Stimulated activated CD8-positive, alpha-beta memory T cell treated with anti-CD3 and anti-CD28 coated beads, Interleukin-2, amount 100 ng/mL, for 1 hour (primary cell): ENCODE data around the gene BANF1.

Source experiments
- DNase-seq, 2 donors: peaks; one replicate each; pipeline ENCODE4 v3.0.0-alpha.2; 2020; ENCODE audit warnings: low read depth in 2 of 2

The BANF1 gene

DNA sequence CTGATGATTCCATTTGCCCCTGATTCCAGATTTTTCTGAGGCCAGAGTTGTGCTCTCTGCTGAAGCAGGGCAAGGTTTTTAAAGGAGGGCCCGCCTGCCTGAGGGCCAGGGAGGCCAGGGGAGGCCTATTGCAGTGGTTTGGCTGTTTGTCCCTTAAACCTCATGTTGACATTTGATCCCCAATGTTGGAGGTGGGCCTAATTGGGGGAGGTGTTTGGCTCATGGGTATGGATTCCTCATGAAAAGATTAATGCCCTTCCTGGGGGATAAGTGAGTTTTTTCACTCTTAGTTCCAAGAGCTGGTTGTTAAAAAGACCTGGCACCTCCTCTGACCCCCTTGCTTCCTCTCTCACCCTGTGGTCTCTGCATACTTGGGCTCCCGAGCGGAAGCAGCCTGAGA is 37.5 kb downstream of the BANF1 start:
- DNase-seq = no peak

DNA sequence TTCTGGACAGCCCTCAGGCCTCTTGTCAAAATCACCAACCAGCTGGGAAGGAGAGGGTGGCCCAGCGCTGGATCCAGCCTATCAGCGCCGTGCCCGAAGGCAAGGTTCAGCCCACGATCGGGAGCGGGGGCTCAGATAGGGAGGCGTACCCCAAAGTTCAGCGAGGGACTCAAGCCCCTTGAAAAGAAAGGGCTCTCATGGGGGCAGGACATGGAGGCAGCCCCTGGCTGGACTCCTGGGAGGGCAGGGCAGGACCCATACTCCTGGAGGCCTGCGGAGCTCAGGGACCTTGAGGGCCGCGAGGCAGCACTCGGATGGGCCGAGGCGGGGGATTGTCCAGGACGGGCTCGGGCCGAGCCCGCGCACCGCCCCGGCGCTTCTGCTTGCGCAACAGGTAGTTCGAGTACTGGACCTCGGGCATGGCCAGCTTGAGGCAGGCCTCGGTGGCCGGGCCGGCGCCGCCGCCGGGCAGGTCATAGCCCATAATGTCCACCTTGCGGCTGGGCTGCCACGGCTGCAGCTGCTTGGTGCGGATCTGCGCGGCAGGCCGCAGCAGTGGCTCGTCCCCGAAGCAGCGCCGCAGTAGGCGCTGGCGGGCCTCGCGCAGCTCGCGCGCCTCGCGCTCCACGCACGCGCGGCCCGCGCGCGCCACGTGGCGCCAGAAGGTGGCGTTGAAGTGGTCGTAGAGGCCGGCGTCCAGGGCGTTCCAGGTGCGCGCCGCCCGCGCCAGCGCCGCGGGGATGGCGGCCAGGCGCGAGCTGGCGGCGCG is 40.1 kb downstream of the BANF1 start:
- no peak for DNase-seq

DNA sequence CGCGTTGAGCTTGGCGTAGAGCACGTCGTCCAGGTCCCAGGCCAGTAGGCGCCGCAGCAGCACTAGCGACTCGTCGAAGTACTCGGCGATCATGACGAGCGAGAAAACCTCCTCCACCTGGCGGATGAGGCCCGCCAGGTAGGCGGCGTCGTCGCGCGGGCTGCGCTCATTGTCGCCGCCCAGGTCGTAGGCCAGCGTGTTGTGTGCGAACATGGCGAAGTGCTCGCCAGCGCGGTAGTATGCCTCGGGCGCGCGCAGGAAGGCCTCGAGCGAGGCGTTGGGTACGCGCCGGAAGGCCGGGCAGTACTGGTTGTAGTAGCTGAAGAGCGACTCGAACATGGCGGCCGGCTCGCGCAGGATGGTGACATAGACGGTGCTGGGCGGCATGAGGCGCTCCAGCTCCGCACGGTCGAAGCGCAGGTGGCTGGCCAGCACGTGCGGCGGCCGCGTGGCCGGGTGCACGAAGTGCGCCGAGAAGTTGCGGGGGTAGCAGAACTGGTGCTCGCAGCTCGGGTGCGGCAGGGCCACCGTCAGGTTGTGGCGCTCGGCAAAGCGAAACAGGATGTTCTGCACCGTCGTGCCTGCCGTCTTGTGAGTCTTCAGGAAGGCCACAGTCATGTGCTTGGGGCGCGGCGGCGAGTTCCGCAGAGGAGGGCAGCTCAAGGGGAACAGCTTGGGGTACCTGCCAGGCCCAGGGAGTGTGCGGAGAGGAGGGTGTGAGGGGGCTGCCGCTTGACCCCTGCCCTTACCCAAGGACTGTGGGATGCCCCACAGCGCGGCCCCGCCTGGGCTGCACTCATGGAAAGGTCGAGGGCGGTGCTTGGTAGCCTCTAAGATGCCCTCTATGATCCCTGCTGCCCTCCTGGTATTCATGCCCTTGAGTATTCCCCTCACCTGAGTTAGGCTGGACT is 40.9 kb downstream of the BANF1 start:
- no peak for DNase-seq

DNA sequence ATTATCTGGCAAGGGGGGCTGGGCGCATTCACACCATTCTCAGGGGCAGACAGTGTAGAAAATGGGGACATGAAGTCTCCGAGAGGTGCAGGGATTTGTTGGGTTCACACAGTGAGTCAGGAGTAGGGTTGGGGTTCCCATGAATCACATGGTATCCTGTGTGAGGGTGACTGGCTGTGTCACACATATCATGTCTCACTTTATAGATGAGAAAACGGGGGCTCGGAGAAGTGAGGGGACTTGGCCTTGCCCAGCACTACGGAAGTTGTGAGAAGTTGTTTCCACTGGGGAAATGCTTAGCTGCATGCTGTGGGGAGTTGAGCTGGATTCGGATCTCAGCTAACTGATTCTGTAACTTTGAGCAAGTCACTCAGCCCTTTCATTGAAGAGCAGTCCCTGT is 42.5 kb downstream of the BANF1 start:
- DNase-seq = no peak

DNA sequence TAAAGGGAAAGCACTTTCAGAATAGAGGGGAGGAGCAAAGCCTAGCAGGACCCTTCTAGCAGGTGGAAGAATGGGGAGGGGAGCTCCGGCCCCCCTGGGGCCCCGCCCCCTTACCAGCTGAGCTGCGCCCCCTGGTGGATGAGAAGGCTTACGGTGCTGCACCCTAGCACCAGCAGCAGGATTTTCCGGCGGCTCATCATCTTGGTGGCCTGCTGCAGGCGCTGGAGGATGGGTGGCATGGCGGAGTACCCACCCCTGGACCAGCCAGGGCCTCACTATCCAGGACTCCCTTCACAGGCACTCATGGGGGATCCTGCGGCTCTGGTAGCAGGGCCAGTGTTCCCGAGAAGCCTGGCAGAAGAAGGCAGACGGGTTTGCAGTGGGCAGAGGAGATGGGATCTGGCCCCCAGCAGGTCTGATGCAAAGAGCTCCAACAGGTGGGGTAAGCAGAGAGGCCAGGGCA is 42.9 kb downstream of the BANF1 start:
- peak; percentile 63 to 75 for DNase-seq

DNA sequence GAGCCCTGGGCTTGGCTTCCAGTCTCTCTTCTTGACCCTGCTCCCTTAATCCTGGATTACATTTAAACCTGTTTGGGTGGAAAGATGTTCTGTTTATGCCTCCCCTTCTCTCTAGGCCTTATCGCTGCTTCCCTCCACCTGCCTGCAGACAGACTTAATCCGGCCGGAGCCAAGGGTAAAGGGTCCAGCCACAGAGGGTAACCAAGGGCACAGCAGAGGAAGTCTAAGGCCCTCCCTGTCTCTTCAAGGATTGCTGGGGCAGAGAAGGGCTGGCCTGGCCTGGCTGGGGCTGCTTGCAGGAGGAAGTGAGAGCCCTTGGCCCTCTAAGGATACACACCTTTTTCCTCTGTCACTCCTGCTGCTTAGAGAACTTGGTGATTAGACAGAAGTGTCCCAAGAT is 44.6 kb downstream of the BANF1 start:
- no peak for DNase-seq

DNA sequence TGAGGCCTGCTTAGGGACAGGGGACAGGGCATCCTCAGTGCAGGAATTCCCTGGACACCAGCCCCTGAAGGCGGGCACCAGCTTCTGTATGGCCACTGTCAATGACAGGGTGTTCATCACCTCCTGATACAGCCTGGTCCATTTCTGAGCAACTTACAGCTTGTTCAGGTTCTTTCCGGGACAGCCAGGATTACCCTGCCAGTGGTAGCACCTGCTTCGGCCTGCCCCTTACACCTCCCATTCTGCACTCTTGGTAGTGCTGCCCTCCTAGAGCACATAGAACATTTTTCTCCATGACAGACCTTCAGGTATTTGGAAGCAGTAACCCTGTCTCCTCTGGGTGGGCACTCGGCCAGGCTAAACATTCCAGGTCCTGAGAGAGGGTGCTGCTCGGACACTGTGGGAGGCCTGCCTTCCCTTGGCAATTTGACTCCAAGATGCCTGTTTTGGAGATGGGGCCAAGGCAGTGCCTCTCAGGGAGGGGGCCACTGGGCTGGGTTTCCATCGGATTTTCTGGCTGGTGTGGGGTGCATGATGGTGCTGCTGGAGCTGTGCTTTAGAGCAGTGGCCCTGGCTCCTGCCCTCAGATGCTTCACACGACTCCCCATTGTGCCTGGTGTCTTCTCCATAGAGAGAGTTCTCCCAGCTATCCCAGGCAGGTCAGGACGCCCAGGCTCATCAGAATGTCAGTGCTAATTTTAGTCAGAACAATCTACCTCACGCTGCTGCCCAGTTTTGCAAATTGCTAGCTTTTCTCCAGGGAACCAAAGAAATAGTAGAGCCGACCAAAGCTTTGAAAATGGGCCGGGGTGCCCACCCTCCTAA is 45.5 kb downstream of the BANF1 start:
- DNase-seq = no peak

GRCh38 chr11:66048547-66049323 is 46.4 kb downstream of the BANF1 start, which contains the start of gene GAL3ST3:
Gene GAL3ST3, minus strand, starts transcription at chr11:66049161. Its CDS starts 3,746 bp downstream, at chr11:66045415.
- DNase-seq = no peak

DNA sequence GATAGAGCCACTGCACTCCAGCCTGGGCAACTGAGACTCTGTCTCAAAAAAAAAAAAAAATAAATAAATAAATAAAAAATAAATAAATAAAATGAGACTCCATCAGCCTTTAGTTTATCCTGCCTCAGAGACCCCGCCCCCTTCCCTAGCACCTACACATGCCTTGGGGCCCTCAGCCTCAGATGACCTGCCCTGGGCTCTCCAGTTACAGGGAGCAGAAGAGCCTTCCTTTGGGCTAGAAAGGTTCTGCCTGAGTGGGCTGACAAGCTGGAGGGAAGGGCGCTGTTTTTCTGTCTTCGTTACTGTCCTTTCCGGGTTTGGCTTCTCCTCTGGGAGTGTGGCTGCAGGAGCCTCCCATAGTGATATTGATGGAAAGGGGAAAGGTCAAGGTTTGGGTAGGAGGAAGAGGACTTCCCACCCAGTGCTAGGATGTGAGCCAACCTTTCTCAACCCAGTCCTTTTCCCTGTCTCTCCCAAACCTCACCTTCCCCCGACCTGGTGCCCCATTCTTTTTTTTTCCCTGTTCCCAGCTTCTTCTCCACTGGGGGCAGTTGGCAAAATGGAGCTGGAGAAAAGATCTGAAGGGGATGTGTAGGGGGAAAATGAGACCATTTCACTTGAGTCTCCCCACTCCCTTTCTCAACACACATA is 48.4 kb downstream of the BANF1 start:
- DNase-seq = no peak

- DNase-seq = no peak
Measured at GRCh38 chr11:66051371-66051765, 49.1 kb downstream of the BANF1 start.

DNA sequence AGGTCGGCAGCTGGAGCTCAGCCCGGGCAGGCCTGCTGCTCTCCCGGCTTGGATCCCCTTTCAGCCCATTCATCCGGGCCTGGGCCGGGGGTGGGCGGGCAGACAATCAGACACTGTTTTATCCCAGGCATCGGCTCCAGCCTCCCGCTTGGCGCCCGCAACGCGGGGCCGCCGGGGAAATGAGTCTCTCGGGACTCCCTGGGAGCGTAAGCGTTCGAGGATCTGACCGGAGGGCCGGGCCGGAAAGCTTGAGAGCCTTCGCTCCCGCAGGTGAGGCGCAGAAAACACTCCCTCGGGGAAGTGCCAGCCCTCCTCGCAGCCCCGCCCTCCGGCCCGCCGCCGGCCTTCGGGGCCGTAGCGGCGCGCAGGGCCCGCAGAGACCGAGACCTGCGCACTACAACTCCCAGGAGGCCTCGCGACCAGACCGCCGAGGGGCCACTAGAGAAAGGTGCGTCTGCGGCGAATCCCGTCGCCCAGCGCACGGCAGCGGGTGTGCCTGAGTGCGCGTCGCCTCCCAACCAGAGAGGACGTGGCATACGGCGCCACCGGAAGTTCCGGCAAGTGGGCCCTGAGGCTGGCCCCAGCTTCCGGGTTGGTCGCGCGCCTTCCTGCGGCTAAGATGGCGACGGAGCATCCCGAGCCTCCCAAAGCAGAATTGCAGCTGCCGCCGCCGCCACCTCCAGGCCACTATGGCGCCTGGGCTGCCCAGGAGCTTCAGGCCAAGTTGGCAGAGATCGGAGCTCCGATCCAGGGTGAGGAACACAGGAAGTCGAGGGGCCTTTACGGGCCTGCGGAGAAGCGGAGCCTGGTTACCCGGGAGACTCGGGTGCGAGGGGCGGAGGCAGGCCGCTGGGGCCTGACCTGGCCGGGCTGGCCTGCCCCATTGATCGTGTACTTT is 49.7 kb downstream of the BANF1 start, which contains the start of gene SF3B2:
SF3B2 (plus strand) TSS at position 599 of the 898 bp plus-strand sequence; CDS start at position 620, 21 bp downstream.
- peak; percentile 89 to 91 for DNase-seq

DNA sequence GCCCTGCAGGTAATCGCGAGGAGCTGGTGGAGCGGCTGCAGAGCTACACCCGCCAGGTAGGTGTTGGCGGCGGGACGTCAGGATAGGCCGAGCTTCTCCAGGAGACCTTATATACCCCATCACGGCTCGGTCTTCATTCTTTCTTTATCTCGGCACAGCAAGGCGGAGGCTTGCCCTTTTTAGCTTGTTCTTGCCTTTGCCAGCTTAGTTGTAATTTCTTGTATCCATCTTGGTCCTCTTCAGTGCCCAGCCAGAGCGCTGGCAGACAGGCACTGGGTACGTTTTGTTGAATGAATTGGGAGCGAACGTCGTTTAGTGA is 50.3 kb downstream of the BANF1 start:
- no peak for DNase-seq
